Pancreas (tissue), 10 donors: ENCODE results near the gene BRSK2. TPM values are rescaled to one million over a fixed set of nuclear protein-coding genes. Genes with fewer than 3 reads are reported as not detected.

Experiments
- ATAC-seq, 4 donors: fragments of 200-7000 bp; cut with Tn5 transposase; one replicate each; pipeline versions ENCODE4 v1.8.0 to v1.9.1; 2020; ENCODE audit warnings: mild to moderate bottlenecking in 4 of 4, moderate library complexity in 4 of 4
- DNase-seq, 6 donors: peaks; one replicate each; pipeline ENCODE4 v3.0.0-alpha.2; 2020
- FAIRE-seq: peaks from 2 replicates; lab custom pipeline; 2012; peaks lifted over from hg19 to GRCh38; lab: Jason Lieb, UNC
- H3K27ac ChIP-seq, 4 donors: fragments of 200-600 bp; sonication (generic); 1 replicate in 3 of 4; 2 replicates in 1 of 4; pipeline versions ENCODE4 v1.5.0 to v1.8.0; 2020
- H3K27me3 ChIP-seq, 4 donors: fragments of 200-600 bp; one replicate each; pipeline ENCODE4 v1.8.0; 2021
- H3K36me3 ChIP-seq, 3 donors: fragments of 200-600 bp; sonication (generic) in 1 of 3; one replicate each; pipeline versions ENCODE4 v1.5.0 to v1.8.0; 2020 to 2021
- H3K4me1 ChIP-seq, 3 donors: fragments of 200-600 bp; one replicate each; pipeline ENCODE4 v1.8.0; 2021
- H3K4me3 ChIP-seq, 4 donors: fragments of 200-600 bp; sonication (generic) in 2 of 4; one replicate each; pipeline versions ENCODE4 v1.5.0 to v1.8.0; 2020 to 2021
- H3K9me3 ChIP-seq, 4 donors: fragments of 200-600 bp; one replicate each; pipeline ENCODE4 v1.8.0; 2021
- CTCF ChIP-seq, 4 donors: fragments of 200-600 bp; sonication (generic) in 3 of 4; IDR thresholded peaks; one replicate each; pipeline versions ENCODE4 v1.5.0 to v1.8.0; 2021; ENCODE audit warnings: antibody characterized with exemption in 4 of 4
- WGBS, 2 donors: extraction: QIAGEN DNeasy Blood & Tissue Kit; methylation state at CpG; one replicate each; pipeline ENCODE4 v1.1.7; 2013; 5-methylcytosine and 5-hydroxymethylcytosine counted together
- intact Hi-C, 3 donors: fragments of 100-400 bp; cut with DNase I; formaldehyde crosslinking; loops; one replicate each; pipeline versions ENCODE4 v1.11.1 to v1.14.2; 2022
- polyA plus RNA-seq, 2 donors: library from polyadenylated mRNA; stranded (reverse); fragments of 200-250 nt; gene quantifications; one replicate each; pipeline ENCODE4 v1.2.3, GENCODE V29; 2013
- total RNA-seq, 6 donors: library from RNA; stranded (reverse); fragmentation: NEBNext Ultra II Directional in 4 of 6; extraction: Animal tissue kit (Norgen Biotek cat#: 25700) in 4 of 6; gene quantifications; one replicate each; pipeline versions ENCODE4 v1.2.1 to v1.2.4, GENCODE V29; 2021 to 2023
- donor health status: healthy with polysubstance abuse.
- donor health status: DM: no; HTN: no; CAD: no; lungs with moderate emphysema.
- donor health status: DM: no; HTN: no; CAD: no.
- donor health status: control.
- donor health status: control.
- donor health status: Bipolar disorder and iron deficiency.
- donor health status: DM: yes; HTN: yes; CAD: no.
- donor health status: DM: no; HTN: no; CAD: no.
- donor health status: DM: no; HTN: no; CAD: no.
- donor health status: DM: yes; HTN: yes; CAD: no.

Gene BRSK2
- total and polyA plus RNA-seq, 8 donors: 44.2 to 215 (median 70.9) TPM

GRCh38 chr11:1351278-1351937 is 38.3 kb upstream of the BRSK2 start:
- ATAC-seq (no peak), DNase-seq (peak in 1 of 6 donors; percentile 2), FAIRE-seq (no peak)
- Histone ChIP-seq H3K4me3 (no peak overlapping the region), H3K4me1 (peaks cover 0 to 7% (median 0%) of the 10 kb centered on the region in 3 donors), H3K9me3 (no peaks in the 10 kb centered on the region), H3K27ac (no peak overlapping the region), H3K36me3 (no peaks in the 10 kb centered on the region), H3K27me3 (no peaks in the 10 kb centered on the region)
- no peak for TF ChIP-seq CTCF (IDR thresholded peaks at IDR 0.05)
- 70 to 80% methylated on average over 12 of the region's 12 CpGs for WGBS, 2 donors
- intact Hi-C loops: no loop called here

- H3K36me3 ChIP-seq: no peaks in the 10 kb centered on the region
- no peak overlapping the region for H3K4me3 ChIP-seq
- no peak for ATAC-seq
- WGBS, 2 donors: 64 to 80% methylated on average over 8 of the region's 8 CpGs
- H3K9me3 ChIP-seq: no peaks in the 10 kb centered on the region
- H3K27me3 ChIP-seq: no peaks in the 10 kb centered on the region
- DNase-seq: peak in 3 of 6 donors; percentile 6 to 15 (median 7)
- TF ChIP-seq CTCF (IDR thresholded peaks at IDR 0.05): no peak
- intact Hi-C loops: no loop called here
- no peak overlapping the region for H3K27ac ChIP-seq
- H3K4me1 ChIP-seq: peaks cover 0 to 7% (median 0%) of the 10 kb centered on the region in 3 donors
- FAIRE-seq: no peak
Measured at GRCh38 chr11:1352696-1353382, 36.9 kb upstream of the BRSK2 start.

- WGBS, 2 donors: 88 to 89% methylated on average over 32 of the region's 32 CpGs
Measured at GRCh38 chr11:1353383-1354124, 36.2 kb upstream of the BRSK2 start.

GRCh38 chr11:1354125-1354938 is 35.4 kb upstream of the BRSK2 start:
- no peak for TF ChIP-seq CTCF (IDR thresholded peaks at IDR 0.05)
- no peaks in the 10 kb centered on the region for H3K27me3 ChIP-seq
- no peak for FAIRE-seq
- H3K4me3 ChIP-seq: no peak overlapping the region
- peak in 1 of 4 donors; percentile 18 for ATAC-seq
- peaks cover 0 to 7% (median 0%) of the 10 kb centered on the region in 3 donors for H3K4me1 ChIP-seq
- DNase-seq: no peak
- 70 to 77% methylated on average over 32 of the region's 32 CpGs for WGBS, 2 donors
- no peaks in the 10 kb centered on the region for H3K9me3 ChIP-seq
- no peaks in the 10 kb centered on the region for H3K36me3 ChIP-seq
- intact Hi-C loops: no loop called here
- no peak overlapping the region for H3K27ac ChIP-seq

More at GRCh38 chr11:1353383-1354124, 36.2 kb upstream of the BRSK2 start:
- Histone ChIP-seq H3K36me3 (no peaks in the 10 kb centered on the region), H3K27me3 (no peaks in the 10 kb centered on the region), H3K4me1 (peaks cover 0 to 7% (median 0%) of the 10 kb centered on the region in 3 donors), H3K4me3 (no peak overlapping the region), H3K9me3 (no peaks in the 10 kb centered on the region), H3K27ac (no peak overlapping the region)
- intact Hi-C loops: no loop called here
- FAIRE-seq (no peak), DNase-seq (peak in 3 of 6 donors; percentile 7 to 59 (median 51)), ATAC-seq (no peak)
- no peak for TF ChIP-seq CTCF (IDR thresholded peaks at IDR 0.05)
